CD14-positive monocyte (primary cell): ENCODE results near the gene GSX2. TPM values are rescaled to one million over a fixed set of nuclear protein-coding genes. Genes with fewer than 3 reads are reported as not detected.

Source experiments
- DNase-seq, 3 donors: peaks; one replicate each; pipeline ENCODE4 v3.0.0-alpha.2; 2011 to 2022
- H2AFZ ChIP-seq: 2 replicates; pipeline ENCODE4 v1.6.0; 2012; ENCODE audit warnings: mild to moderate bottlenecking, low read depth, low read length, inconsistent platforms; ENCODE audit not compliant: insufficient read depth, poor library complexity, severe bottlenecking
- H3K27ac ChIP-seq, 2 donors: 1 replicate in 1 of 2; 2 replicates in 1 of 2; pipeline ENCODE4 v1.5.1; 2012 to 2013; ENCODE audit warnings: low read length in 2 of 2, control low read depth in 1 of 2, inconsistent platforms in 1 of 2, low read depth in 1 of 2, mild to moderate bottlenecking in 1 of 2
- H3K27me3 ChIP-seq, 2 donors: one replicate each; pipeline versions ENCODE4 v1.6.0 to v1.6.1; 2011 to 2013; ENCODE audit warnings: low read length in 2 of 2; ENCODE audit not compliant: control insufficient read depth in 2 of 2, insufficient read depth in 2 of 2
- H3K36me3 ChIP-seq, 2 donors: replicated peaks in 1 of 2; 1 replicate in 1 of 2; 2 replicates in 1 of 2; pipeline versions ENCODE4 v1.5.1 to v1.6.1; 2012 to 2013; ENCODE audit warnings: low read length in 2 of 2, control low read depth in 1 of 2, inconsistent platforms in 1 of 2, mild to moderate bottlenecking in 1 of 2; ENCODE audit not compliant: insufficient read depth in 2 of 2, control insufficient read depth in 1 of 2
- H3K4me1 ChIP-seq, 2 donors: 1 replicate in 1 of 2; 2 replicates in 1 of 2; pipeline versions ENCODE4 v1.5.1 to v1.6.1; 2012 to 2013; ENCODE audit warnings: low read length in 2 of 2, control low read depth in 1 of 2, inconsistent platforms in 1 of 2, mild to moderate bottlenecking in 1 of 2, moderate library complexity in 1 of 2; ENCODE audit not compliant: insufficient read depth in 2 of 2, control insufficient read depth in 1 of 2
- H3K4me2 ChIP-seq: replicated peaks from 2 replicates; pipeline ENCODE3; 2012; ENCODE audit warnings: low read length, moderate library complexity, mild to moderate bottlenecking; ENCODE audit not compliant: poor library complexity, severe bottlenecking; ENCODE audit errors: extremely low read depth
- H3K4me3 ChIP-seq, 3 experiments: fragments of 200-600 bp in 1 of 3; sonication (generic) in 1 of 3; replicated peaks in 1 of 3; 1 replicate in 2 of 3; 2 replicates in 1 of 3; pipeline ENCODE4 v1.5.1; 2011 to 2013; ENCODE audit warnings: low read length in 3 of 3, mild to moderate bottlenecking in 3 of 3, control low read depth in 2 of 3, low read depth in 2 of 3, inconsistent platforms in 1 of 3, moderate library complexity in 1 of 3
- H3K79me2 ChIP-seq: 2 replicates; pipeline ENCODE4 v1.6.0; 2012; ENCODE audit warnings: mild to moderate bottlenecking, control low read depth, inconsistent platforms, low read length, moderate library complexity; ENCODE audit not compliant: insufficient read depth
- H3K9ac ChIP-seq: 2 replicates; pipeline ENCODE4 v1.6.0; 2017; ENCODE audit warnings: low read length, mild to moderate bottlenecking; ENCODE audit not compliant: insufficient read depth, poor library complexity, severe bottlenecking
- H3K9me3 ChIP-seq, 2 donors: replicated peaks in 1 of 2; 1 replicate in 1 of 2; 2 replicates in 1 of 2; pipeline versions ENCODE4 v1.5.1 to v1.6.1; 2012 to 2013; ENCODE audit warnings: low read length in 2 of 2, control low read depth in 1 of 2; ENCODE audit not compliant: control insufficient read depth in 1 of 2, insufficient read depth in 1 of 2
- H4K20me1 ChIP-seq: 2 replicates; pipeline ENCODE4 v1.6.0; 2012; ENCODE audit warnings: mild to moderate bottlenecking, low read length, control low read depth, moderate library complexity; ENCODE audit not compliant: insufficient read depth
- H3K27ac Mint-ChIP-seq, 7 donors: one replicate each; pipeline ENCODE4 v1.8.0; 2020; ENCODE audit warnings: mild to moderate bottlenecking in 7 of 7, mixed read lengths in 7 of 7, moderate library complexity in 6 of 7, inconsistent platforms in 2 of 7
- H3K27me3 Mint-ChIP-seq, 3 donors: one replicate each; pipeline ENCODE4 v1.8.0; 2021 to 2022; ENCODE audit warnings: low read depth in 3 of 3, mild to moderate bottlenecking in 3 of 3, mixed read lengths in 3 of 3, moderate library complexity in 3 of 3, inconsistent platforms in 1 of 3
- H3K36me3 Mint-ChIP-seq, 2 donors: one replicate each; pipeline ENCODE4 v1.8.0; 2020; ENCODE audit warnings: mixed read lengths in 2 of 2, inconsistent platforms in 1 of 2, mild to moderate bottlenecking in 1 of 2
- H3K4me1 Mint-ChIP-seq: one replicate; pipeline ENCODE4 v1.8.0; 2020; ENCODE audit warnings: mild to moderate bottlenecking, mixed read lengths
- H3K4me3 Mint-ChIP-seq, 2 donors: one replicate each; pipeline ENCODE4 v1.8.0; 2020; ENCODE audit warnings: mild to moderate bottlenecking in 2 of 2, mixed read lengths in 2 of 2, moderate library complexity in 1 of 2
- H3K9me3 Mint-ChIP-seq, 7 donors: one replicate each; pipeline ENCODE4 v1.8.0; 2020 to 2022; ENCODE audit warnings: mixed read lengths in 7 of 7, mild to moderate bottlenecking in 6 of 7, moderate library complexity in 6 of 7, inconsistent platforms in 2 of 7
- CTCF ChIP-seq: fragments of 200-600 bp; IDR thresholded peaks from one replicate; pipeline ENCODE4 v1.8.0; 2022; ENCODE audit warnings: antibody characterized with exemption, mild to moderate bottlenecking
- WGBS: methylation state at CpG from one replicate; pipeline ENCODE4 v1.1.5; 2013; ENCODE audit warnings: missing lambda C conversion rate; ENCODE audit not compliant: insufficient coverage; 5-methylcytosine and 5-hydroxymethylcytosine counted together
- intact Hi-C, 2 donors: fragments of 100-400 bp; cut with micrococcal nuclease; formaldehyde crosslinking; loops; one replicate each; pipeline versions ENCODE4 v1.15.0 to v1.15.1; 2023
- polyA plus RNA-seq, 3 donors: library from polyadenylated mRNA; depleted of rRNA in 1 of 3; unstranded in 2 of 3; stranded (reverse) in 1 of 3; fragments of 300-500 nt in 2 of 3; fragments of >200 nt in 1 of 3; fragmentation: Illumina TruSeq in 2 of 3; gene quantifications; 1 replicate in 2 of 3; 2 replicates in 1 of 3; pipeline ENCODE4 v1.2.3, GENCODE V29; 2012 to 2021

The GSX2 gene
- polyA plus RNA-seq, 3 donors = not detected

- WGBS = 91% methylated on average over 3 of the region's 5 CpGs
- Histone ChIP-seq H2AFZ (no peak overlapping the region), H3K27ac (no peak overlapping the region), H3K4me3 (no peak overlapping the region), H3K4me2 (no peak overlapping the region), H3K9me3 (no peaks in the 10 kb centered on the region), H3K79me2 (peaks cover 22% of the 10 kb centered on the region), H4K20me1 (peaks cover 19% of the 10 kb centered on the region), H3K36me3 (no peaks in the 10 kb centered on the region), H3K9ac (no peak overlapping the region), H3K27me3 (no peaks in the 10 kb centered on the region), H3K4me1 (peaks cover 12 to 17% of the 10 kb centered on the region in 2 donors)
- Mint-ChIP-seq H3K27me3 (peaks cover 0 to 3% (median 1%) of the 10 kb centered on the region in 3 donors), H3K27ac (no peak overlapping the region), H3K4me1 (peaks cover 17% of the 10 kb centered on the region), H3K36me3 (peaks cover 0 to 3% of the 10 kb centered on the region in 2 donors), H3K9me3 (no peaks in the 10 kb centered on the region), H3K4me3 (no peak overlapping the region)
- no peak for DNase-seq
- intact Hi-C loops = loop anchor here in 1 of 2 donors (10.0 kb wide), 2 partner anchors 152 to 692 kb away; partner anchors contain the start of gene FIP1L1
- TF ChIP-seq CTCF = no peak
Observed at GRCh38 chr4:54067166-54067565, 32.8 kb upstream of the GSX2 start.

- Histone ChIP-seq H3K79me2 (no peaks in the 10 kb centered on the region), H3K4me3 (no peak overlapping the region), H3K9me3 (no peaks in the 10 kb centered on the region), H2AFZ (no peak overlapping the region), H3K4me1 (no peaks in the 10 kb centered on the region), H3K27me3 (no peaks in the 10 kb centered on the region), H3K36me3 (no peaks in the 10 kb centered on the region), H3K27ac (no peak overlapping the region), H3K4me2 (no peak overlapping the region), H4K20me1 (no peaks in the 10 kb centered on the region), H3K9ac (no peak overlapping the region)
- TF ChIP-seq CTCF = no peak
- 100% methylated on average over 2 of the region's 2 CpGs for WGBS
- intact Hi-C loops = no loop called here
- Mint-ChIP-seq H3K36me3 (no peaks in the 10 kb centered on the region), H3K4me1 (peaks cover 2% of the 10 kb centered on the region), H3K4me3 (no peak overlapping the region), H3K27me3 (peaks cover 0 to 5% (median 0%) of the 10 kb centered on the region in 3 donors), H3K27ac (peak overlapping the region in 1 of 7 donors; percentile 68), H3K9me3 (no peaks in the 10 kb centered on the region)
- peak in 1 of 3 donors; percentile 24 for DNase-seq
Observed at GRCh38 chr4:54073271-54073880, 26.6 kb upstream of the GSX2 start.
